Smooth muscle cell (in vitro differentiated cells): ENCODE measurements around the gene RGS7. TPM values are rescaled to one million over a fixed set of nuclear protein-coding genes. Genes with fewer than 3 reads are reported as not detected.
A peak's percentile ranks its signal among the peaks of the same experiment; 100 is the strongest.

Experiments used
- DNase-seq: peaks from one replicate; lab custom pipeline; 2025; ENCODE audit not compliant: unreplicated experiment; lab: John Stamatoyannopoulos, UW
- H2AFZ ChIP-seq: fragments of 200-600 bp; sonication (generic); 2 replicates; pipeline ENCODE4 v1.6.0; 2016; ENCODE audit warnings: antibody characterized with exemption, low read depth, mild to moderate bottlenecking
- H3F3A ChIP-seq: fragments of 200-600 bp; sonication (generic); 2 replicates; pipeline ENCODE4 v1.6.0; 2017; ENCODE audit warnings: antibody characterized with exemption, low read depth
- H3K27ac ChIP-seq: fragments of 200-600 bp; sonication (generic); 2 replicates; pipeline ENCODE4 v1.5.1; 2016; ENCODE audit warnings: low read depth, mild to moderate bottlenecking
- H3K27me3 ChIP-seq: fragments of 200-600 bp; sonication (generic); 2 replicates; pipeline ENCODE4 v1.6.1; 2016; ENCODE audit warnings: low read depth, mild to moderate bottlenecking
- H3K36me3 ChIP-seq: fragments of 200-600 bp; sonication (generic); 2 replicates; pipeline ENCODE4 v1.5.1; 2016; ENCODE audit warnings: low read depth
- H3K4me1 ChIP-seq: fragments of 200-600 bp; sonication (generic); 2 replicates; pipeline ENCODE4 v1.5.1; 2016; ENCODE audit warnings: low read depth
- H3K4me2 ChIP-seq: fragments of 200-600 bp; sonication (generic); 2 replicates; pipeline ENCODE4 v1.6.0; 2016; ENCODE audit warnings: mild to moderate bottlenecking
- H3K4me3 ChIP-seq: fragments of 200-600 bp; sonication (generic); 2 replicates; pipeline ENCODE4 v1.5.1; 2016; ENCODE audit warnings: mild to moderate bottlenecking
- H3K79me2 ChIP-seq: fragments of 200-600 bp; sonication (generic); 2 replicates; pipeline ENCODE4 v1.6.0; 2016; ENCODE audit warnings: low read depth, mild to moderate bottlenecking
- H3K9ac ChIP-seq: fragments of 200-600 bp; sonication (generic); 2 replicates; pipeline ENCODE4 v1.6.0; 2016; ENCODE audit warnings: low read depth
- H3K9me3 ChIP-seq: fragments of 200-600 bp; sonication (generic); replicated peaks from 2 replicates; pipeline ENCODE4 v1.5.1; 2016; ENCODE audit warnings: low read depth
- H4K20me1 ChIP-seq: fragments of 200-600 bp; sonication (generic); 2 replicates; pipeline ENCODE4 v1.6.0; 2016; ENCODE audit warnings: low read depth
- WGBS: methylation state at CpG from one replicate; pipeline ENCODE4 v1.1.7; 2016; ENCODE audit warnings: low lambda C conversion rate; 5-methylcytosine and 5-hydroxymethylcytosine counted together
- polyA plus RNA-seq: library from polyadenylated mRNA; unstranded; fragments of >200 nt; fragmentation: Nextera tagmentation; extraction: Ambion mirVana; gene quantifications from 2 replicates; pipeline ENCODE4 v1.2.1, GENCODE V29; 2016
- total RNA-seq: library from RNA; depleted of rRNA; stranded (reverse); fragments of >200 nt; gene quantifications from 2 replicates; pipeline ENCODE4 v1.2.3, GENCODE V29; 2014
- TF ChIP-seq, protein P1 (sequence below): fragments of 200-600 bp; sonication (generic); IDR thresholded peaks from 2 replicates; pipeline ENCODE4 v1.5.1; 2017; ENCODE audit warnings: borderline replicate concordance, mild to moderate bottlenecking, antibody characterized with exemption; ENCODE audit not compliant: insufficient read depth, poor library complexity, severe bottlenecking

The RGS7 gene
- total and polyA plus RNA-seq, 2 experiments from 2014 or later = 0.16 TPM; not detected in 1

DNA sequence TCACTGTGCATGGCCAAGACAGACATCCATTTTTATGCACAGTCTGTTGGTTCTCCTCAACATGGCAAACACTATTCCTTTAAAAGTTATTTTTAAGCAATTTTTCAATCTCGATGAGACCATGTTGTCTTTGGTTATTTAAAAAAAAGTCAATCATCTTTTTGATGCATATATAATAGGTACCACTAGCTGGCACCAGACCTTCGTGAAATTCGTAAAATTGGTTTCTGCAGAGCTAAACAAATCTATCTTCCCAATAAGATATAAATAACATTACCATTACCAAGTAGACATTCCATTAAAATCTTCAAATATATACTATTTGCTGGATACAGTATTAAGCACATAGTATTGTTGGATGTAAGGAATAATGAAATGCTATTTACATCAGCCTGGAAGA is 525.1 kb downstream of the RGS7 start:
- no peaks in the 10 kb centered on the region for H3K27me3 ChIP-seq
- DNase-seq = no peak
- no peaks in the 10 kb centered on the region for H3F3A ChIP-seq
- H3K4me1 ChIP-seq = no peaks in the 10 kb centered on the region
- H2AFZ ChIP-seq = no peak overlapping the region
- TF ChIP-seq, protein P1, sequence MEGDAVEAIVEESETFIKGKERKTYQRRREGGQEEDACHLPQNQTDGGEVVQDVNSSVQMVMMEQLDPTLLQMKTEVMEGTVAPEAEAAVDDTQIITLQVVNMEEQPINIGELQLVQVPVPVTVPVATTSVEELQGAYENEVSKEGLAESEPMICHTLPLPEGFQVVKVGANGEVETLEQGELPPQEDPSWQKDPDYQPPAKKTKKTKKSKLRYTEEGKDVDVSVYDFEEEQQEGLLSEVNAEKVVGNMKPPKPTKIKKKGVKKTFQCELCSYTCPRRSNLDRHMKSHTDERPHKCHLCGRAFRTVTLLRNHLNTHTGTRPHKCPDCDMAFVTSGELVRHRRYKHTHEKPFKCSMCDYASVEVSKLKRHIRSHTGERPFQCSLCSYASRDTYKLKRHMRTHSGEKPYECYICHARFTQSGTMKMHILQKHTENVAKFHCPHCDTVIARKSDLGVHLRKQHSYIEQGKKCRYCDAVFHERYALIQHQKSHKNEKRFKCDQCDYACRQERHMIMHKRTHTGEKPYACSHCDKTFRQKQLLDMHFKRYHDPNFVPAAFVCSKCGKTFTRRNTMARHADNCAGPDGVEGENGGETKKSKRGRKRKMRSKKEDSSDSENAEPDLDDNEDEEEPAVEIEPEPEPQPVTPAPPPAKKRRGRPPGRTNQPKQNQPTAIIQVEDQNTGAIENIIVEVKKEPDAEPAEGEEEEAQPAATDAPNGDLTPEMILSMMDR = no peak
- no peak overlapping the region for H3K4me3 ChIP-seq
- H3K27ac ChIP-seq = no peak overlapping the region
- H3K9ac ChIP-seq = no peak overlapping the region
- WGBS = 72% methylated on average over 3 of the region's 3 CpGs
- no peaks in the 10 kb centered on the region for H4K20me1 ChIP-seq
- H3K79me2 ChIP-seq = no peaks in the 10 kb centered on the region
- no peaks in the 10 kb centered on the region for H3K36me3 ChIP-seq
- H3K4me2 ChIP-seq = no peak overlapping the region
- no peaks in the 10 kb centered on the region for H3K9me3 ChIP-seq

DNA sequence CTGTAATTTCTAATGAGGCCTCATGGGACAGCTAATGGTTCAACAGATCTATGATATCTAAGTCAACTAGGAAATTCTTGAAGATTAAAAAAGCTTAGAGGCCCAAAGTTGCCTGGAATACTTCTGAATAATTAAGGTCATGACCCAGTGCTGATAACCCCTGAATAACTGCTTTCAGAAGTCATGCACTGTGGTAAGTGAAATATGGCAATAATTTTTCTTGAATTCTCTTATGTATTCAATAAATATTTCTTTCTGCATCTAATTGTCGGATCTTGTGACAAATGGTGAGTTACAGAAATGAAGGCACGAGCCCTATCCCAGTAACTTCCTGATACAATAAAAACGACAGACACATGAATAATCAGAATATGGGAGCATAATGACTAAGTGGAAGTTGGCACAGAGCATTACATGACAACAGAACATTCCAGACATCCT is 525.8 kb downstream of the RGS7 start:
- Histone ChIP-seq H3K27ac (peak overlapping the region; percentile 23), H3K4me2 (peak overlapping the region; percentile 51), H3K4me3 (no peak overlapping the region), H3K36me3 (no peaks in the 10 kb centered on the region), H3K9me3 (no peaks in the 10 kb centered on the region), H3K79me2 (no peaks in the 10 kb centered on the region), H2AFZ (no peak overlapping the region), H4K20me1 (no peaks in the 10 kb centered on the region), H3K4me1 (no peaks in the 10 kb centered on the region), H3K27me3 (no peaks in the 10 kb centered on the region), H3F3A (no peaks in the 10 kb centered on the region), H3K9ac (no peak overlapping the region)
- no peak for DNase-seq
- TF ChIP-seq, protein P1 = no peak
- WGBS = 51% methylated on average over 3 of the region's 3 CpGs

DNA sequence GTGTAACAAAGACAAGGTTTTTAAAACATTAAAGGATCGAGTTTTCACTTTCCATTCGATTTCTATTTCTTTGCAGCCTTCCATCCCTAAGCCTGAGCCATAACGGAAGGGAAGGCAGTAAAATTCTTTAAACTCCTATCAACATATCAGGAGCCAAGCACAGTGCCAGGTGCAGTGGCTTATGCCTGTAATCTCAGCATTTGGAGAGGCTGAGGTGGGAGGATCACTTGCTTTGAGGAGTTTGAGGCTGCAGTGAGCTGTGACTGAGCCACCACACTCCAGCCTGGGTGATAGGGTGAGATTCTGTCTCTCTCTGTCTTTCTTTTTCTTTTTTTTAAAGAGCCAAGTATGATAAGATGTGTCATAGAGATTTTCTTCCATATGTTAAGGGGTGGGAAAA is 527.5 kb downstream of the RGS7 start:
- H3K27ac ChIP-seq = no peak overlapping the region
- no peaks in the 10 kb centered on the region for H3K9me3 ChIP-seq
- no peaks in the 10 kb centered on the region for H3K79me2 ChIP-seq
- H3F3A ChIP-seq = no peaks in the 10 kb centered on the region
- H3K36me3 ChIP-seq = no peaks in the 10 kb centered on the region
- DNase-seq = no peak
- H3K9ac ChIP-seq = no peak overlapping the region
- 82% methylated on average over 3 of the region's 3 CpGs for WGBS
- no peak overlapping the region for H3K4me3 ChIP-seq
- no peaks in the 10 kb centered on the region for H3K27me3 ChIP-seq
- no peak overlapping the region for H3K4me2 ChIP-seq
- no peak overlapping the region for H2AFZ ChIP-seq
- no peaks in the 10 kb centered on the region for H3K4me1 ChIP-seq
- H4K20me1 ChIP-seq = no peaks in the 10 kb centered on the region
- TF ChIP-seq, protein P1 = no peak

DNA sequence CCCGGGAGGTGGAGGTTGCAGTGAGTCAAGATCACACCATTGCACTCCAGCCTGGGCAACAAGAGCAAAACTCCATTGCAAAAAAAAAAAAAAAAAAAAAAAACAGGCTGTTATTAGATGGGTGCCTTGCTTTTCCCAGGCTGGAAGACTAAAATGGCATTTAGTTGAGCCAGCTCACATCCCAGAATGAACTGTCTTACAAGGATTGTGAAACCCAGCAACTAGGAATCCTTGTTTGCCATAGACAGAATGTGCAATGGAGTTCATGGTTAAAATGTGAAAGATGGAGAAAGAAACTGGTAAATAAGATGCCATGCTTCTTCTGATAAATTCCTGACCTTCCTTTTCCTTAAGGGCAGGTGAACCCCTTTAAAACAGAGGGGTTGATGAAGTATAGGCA is 529.2 kb downstream of the RGS7 start:
- no peak overlapping the region for H3K9ac ChIP-seq
- DNase-seq = no peak
- no peaks in the 10 kb centered on the region for H3K9me3 ChIP-seq
- WGBS = 91% methylated on average over 1 of the region's 1 CpG
- no peaks in the 10 kb centered on the region for H3F3A ChIP-seq
- TF ChIP-seq, protein P1 = no peak
- no peak overlapping the region for H3K4me3 ChIP-seq
- no peaks in the 10 kb centered on the region for H3K4me1 ChIP-seq
- H3K79me2 ChIP-seq = no peaks in the 10 kb centered on the region
- H3K27ac ChIP-seq = no peak overlapping the region
- H3K4me2 ChIP-seq = no peak overlapping the region
- H3K27me3 ChIP-seq = no peaks in the 10 kb centered on the region
- H4K20me1 ChIP-seq = no peaks in the 10 kb centered on the region
- H3K36me3 ChIP-seq = no peaks in the 10 kb centered on the region
- H2AFZ ChIP-seq = no peak overlapping the region
